Measurements from ENCODE around the gene TBRG4.
"Not testable (repeated sequence)": the region's sequence is repeated elsewhere in the genome, so short reads cannot be mapped to it uniquely, and the experiment has no call there.

TBRG4 gene

GRCh38 chr7:45117582-45117981 is 6.1 kb upstream of the TBRG4 start:
- DNase-seq (ENCODE audit: low read depth, low spot score) = no peak

- DNase-seq (ENCODE audit: low read depth, low spot score) = no peak
Observed at GRCh38 chr7:45116048-45116447, 4.6 kb upstream of the TBRG4 start.

GRCh38 chr7:45114926-45115325 is 3.4 kb upstream of the TBRG4 start:
- no peak for DNase-seq (ENCODE audit: low read depth, low spot score)

- DNase-seq (ENCODE audit: low read depth, low spot score) = not testable (repeated sequence)
Observed at GRCh38 chr7:45114257-45114656, 2.8 kb upstream of the TBRG4 start.

- peak; percentile 46 for DNase-seq (ENCODE audit: low read depth, low spot score)
Observed at GRCh38 chr7:45112648-45113047, 1.2 kb upstream of the TBRG4 start.

- no peak for DNase-seq (ENCODE audit: low read depth, low spot score)
Observed at GRCh38 chr7:45108863-45109262, 2.6 kb downstream of the TBRG4 start.

GRCh38 chr7:45107356-45107755 is 4.1 kb downstream of the TBRG4 start:
- no peak for DNase-seq (ENCODE audit: low read depth, low spot score)

- DNase-seq (ENCODE audit: low read depth, low spot score) = no peak
Observed at GRCh38 chr7:45106820-45107219, 4.7 kb downstream of the TBRG4 start.

- DNase-seq (ENCODE audit: low read depth, low spot score) = no peak
Observed at GRCh38 chr7:45105588-45106188, 5.8 kb downstream of the TBRG4 start.

GRCh38 chr7:45104844-45105587 is 6.5 kb downstream of the TBRG4 start:
- DNase-seq (ENCODE audit: low read depth, low spot score) = no peak

GRCh38 chr7:45103958-45104843 is 7.3 kb downstream of the TBRG4 start:
- DNase-seq (ENCODE audit: low read depth, low spot score) = no peak

- DNase-seq (ENCODE audit: low read depth, low spot score) = no peak
Observed at GRCh38 chr7:45102785-45103712, 8.4 kb downstream of the TBRG4 start.

GRCh38 chr7:45101748-45102147 is 9.7 kb downstream of the TBRG4 start:
- no peak for DNase-seq (ENCODE audit: low read depth, low spot score)

GRCh38 chr7:45100761-45101480 is 10.6 kb downstream of the TBRG4 start:
- DNase-seq (ENCODE audit: low read depth, low spot score) = no peak

- DNase-seq (ENCODE audit: low read depth, low spot score) = no peak
Observed at GRCh38 chr7:45099891-45100760, 11.4 kb downstream of the TBRG4 start.

GRCh38 chr7:45098983-45099839 is 12.3 kb downstream of the TBRG4 start:
- DNase-seq (ENCODE audit: low read depth, low spot score) = no peak

- DNase-seq (ENCODE audit: low read depth, low spot score) = no peak
Observed at GRCh38 chr7:45092931-45093235, 18.6 kb downstream of the TBRG4 start.

- DNase-seq (ENCODE audit: low read depth, low spot score) = no peak
Observed at GRCh38 chr7:45092100-45092930, 19.2 kb downstream of the TBRG4 start.
